CD14-positive monocyte (primary cell): ENCODE data around the gene TACC3. TPM values are rescaled to one million over a fixed set of nuclear protein-coding genes. Genes with fewer than 3 reads are reported as not detected.

Experiments
- DNase-seq, 3 donors: peaks; one replicate each; pipeline ENCODE4 v3.0.0-alpha.2; 2011 to 2022
- H2AFZ ChIP-seq: 2 replicates; pipeline ENCODE4 v1.6.0; 2012; ENCODE audit warnings: mild to moderate bottlenecking, low read depth, low read length, inconsistent platforms; ENCODE audit not compliant: insufficient read depth, poor library complexity, severe bottlenecking
- H3K27ac ChIP-seq, 2 donors: 1 replicate in 1 of 2; 2 replicates in 1 of 2; pipeline ENCODE4 v1.5.1; 2012 to 2013; ENCODE audit warnings: low read length in 2 of 2, control low read depth in 1 of 2, inconsistent platforms in 1 of 2, low read depth in 1 of 2, mild to moderate bottlenecking in 1 of 2
- H3K27me3 ChIP-seq, 2 donors: one replicate each; pipeline versions ENCODE4 v1.6.0 to v1.6.1; 2011 to 2013; ENCODE audit warnings: low read length in 2 of 2; ENCODE audit not compliant: control insufficient read depth in 2 of 2, insufficient read depth in 2 of 2
- H3K36me3 ChIP-seq, 2 donors: replicated peaks in 1 of 2; 1 replicate in 1 of 2; 2 replicates in 1 of 2; pipeline versions ENCODE4 v1.5.1 to v1.6.1; 2012 to 2013; ENCODE audit warnings: low read length in 2 of 2, control low read depth in 1 of 2, inconsistent platforms in 1 of 2, mild to moderate bottlenecking in 1 of 2; ENCODE audit not compliant: insufficient read depth in 2 of 2, control insufficient read depth in 1 of 2
- H3K4me1 ChIP-seq, 2 donors: 1 replicate in 1 of 2; 2 replicates in 1 of 2; pipeline versions ENCODE4 v1.5.1 to v1.6.1; 2012 to 2013; ENCODE audit warnings: low read length in 2 of 2, control low read depth in 1 of 2, inconsistent platforms in 1 of 2, mild to moderate bottlenecking in 1 of 2, moderate library complexity in 1 of 2; ENCODE audit not compliant: insufficient read depth in 2 of 2, control insufficient read depth in 1 of 2
- H3K4me2 ChIP-seq: replicated peaks from 2 replicates; pipeline ENCODE3; 2012; ENCODE audit warnings: low read length, moderate library complexity, mild to moderate bottlenecking; ENCODE audit not compliant: poor library complexity, severe bottlenecking; ENCODE audit errors: extremely low read depth
- H3K4me3 ChIP-seq, 3 experiments: fragments of 200-600 bp in 1 of 3; sonication (generic) in 1 of 3; replicated peaks in 1 of 3; 1 replicate in 2 of 3; 2 replicates in 1 of 3; pipeline ENCODE4 v1.5.1; 2011 to 2013; ENCODE audit warnings: low read length in 3 of 3, mild to moderate bottlenecking in 3 of 3, control low read depth in 2 of 3, low read depth in 2 of 3, inconsistent platforms in 1 of 3, moderate library complexity in 1 of 3
- H3K79me2 ChIP-seq: 2 replicates; pipeline ENCODE4 v1.6.0; 2012; ENCODE audit warnings: mild to moderate bottlenecking, control low read depth, inconsistent platforms, low read length, moderate library complexity; ENCODE audit not compliant: insufficient read depth
- H3K9ac ChIP-seq: 2 replicates; pipeline ENCODE4 v1.6.0; 2017; ENCODE audit warnings: low read length, mild to moderate bottlenecking; ENCODE audit not compliant: insufficient read depth, poor library complexity, severe bottlenecking
- H3K9me3 ChIP-seq, 2 donors: replicated peaks in 1 of 2; 1 replicate in 1 of 2; 2 replicates in 1 of 2; pipeline versions ENCODE4 v1.5.1 to v1.6.1; 2012 to 2013; ENCODE audit warnings: low read length in 2 of 2, control low read depth in 1 of 2; ENCODE audit not compliant: control insufficient read depth in 1 of 2, insufficient read depth in 1 of 2
- H4K20me1 ChIP-seq: 2 replicates; pipeline ENCODE4 v1.6.0; 2012; ENCODE audit warnings: mild to moderate bottlenecking, low read length, control low read depth, moderate library complexity; ENCODE audit not compliant: insufficient read depth
- H3K27ac Mint-ChIP-seq, 7 donors: one replicate each; pipeline ENCODE4 v1.8.0; 2020; ENCODE audit warnings: mild to moderate bottlenecking in 7 of 7, mixed read lengths in 7 of 7, moderate library complexity in 6 of 7, inconsistent platforms in 2 of 7
- H3K27me3 Mint-ChIP-seq, 3 donors: one replicate each; pipeline ENCODE4 v1.8.0; 2021 to 2022; ENCODE audit warnings: low read depth in 3 of 3, mild to moderate bottlenecking in 3 of 3, mixed read lengths in 3 of 3, moderate library complexity in 3 of 3, inconsistent platforms in 1 of 3
- H3K36me3 Mint-ChIP-seq, 2 donors: one replicate each; pipeline ENCODE4 v1.8.0; 2020; ENCODE audit warnings: mixed read lengths in 2 of 2, inconsistent platforms in 1 of 2, mild to moderate bottlenecking in 1 of 2
- H3K4me1 Mint-ChIP-seq: one replicate; pipeline ENCODE4 v1.8.0; 2020; ENCODE audit warnings: mild to moderate bottlenecking, mixed read lengths
- H3K4me3 Mint-ChIP-seq, 2 donors: one replicate each; pipeline ENCODE4 v1.8.0; 2020; ENCODE audit warnings: mild to moderate bottlenecking in 2 of 2, mixed read lengths in 2 of 2, moderate library complexity in 1 of 2
- H3K9me3 Mint-ChIP-seq, 7 donors: one replicate each; pipeline ENCODE4 v1.8.0; 2020 to 2022; ENCODE audit warnings: mixed read lengths in 7 of 7, mild to moderate bottlenecking in 6 of 7, moderate library complexity in 6 of 7, inconsistent platforms in 2 of 7
- CTCF ChIP-seq: fragments of 200-600 bp; IDR thresholded peaks from one replicate; pipeline ENCODE4 v1.8.0; 2022; ENCODE audit warnings: antibody characterized with exemption, mild to moderate bottlenecking
- WGBS: methylation state at CpG from one replicate; pipeline ENCODE4 v1.1.5; 2013; ENCODE audit warnings: missing lambda C conversion rate; ENCODE audit not compliant: insufficient coverage; 5-methylcytosine and 5-hydroxymethylcytosine counted together
- intact Hi-C, 2 donors: fragments of 100-400 bp; cut with micrococcal nuclease; formaldehyde crosslinking; loops; one replicate each; pipeline versions ENCODE4 v1.15.0 to v1.15.1; 2023
- polyA plus RNA-seq, 3 donors: library from polyadenylated mRNA; depleted of rRNA in 1 of 3; unstranded in 2 of 3; stranded (reverse) in 1 of 3; fragments of 300-500 nt in 2 of 3; fragments of >200 nt in 1 of 3; fragmentation: Illumina TruSeq in 2 of 3; gene quantifications; 1 replicate in 2 of 3; 2 replicates in 1 of 3; pipeline ENCODE4 v1.2.3, GENCODE V29; 2012 to 2021

TACC3 gene
- polyA plus RNA-seq, 3 donors = 43.7 to 84.2 (median 56.6) TPM

GRCh38 chr4:1783970-1784369 lies 62.6 kb downstream of the TACC3 start:
- Histone ChIP-seq H3K4me3 (no peak overlapping the region), H3K4me1 (no peaks in the 10 kb centered on the region), H3K27ac (no peak overlapping the region), H3K4me2 (no peak overlapping the region), H3K79me2 (no peaks in the 10 kb centered on the region), H4K20me1 (no peaks in the 10 kb centered on the region), H3K9me3 (no peaks in the 10 kb centered on the region), H3K36me3 (no peaks in the 10 kb centered on the region), H3K9ac (no peak overlapping the region), H2AFZ (no peak overlapping the region), H3K27me3 (no peaks in the 10 kb centered on the region)
- intact Hi-C loops = no loop called here
- WGBS = 92% methylated on average over 12 of the region's 12 CpGs
- no peak overlapping the region for H3K4me3 Mint-ChIP-seq
- no peak overlapping the region for H3K27ac Mint-ChIP-seq
- H3K27me3 Mint-ChIP-seq = peaks cover 0 to 5% (median 4%) of the 10 kb centered on the region in 3 donors
- no peaks in the 10 kb centered on the region for H3K36me3 Mint-ChIP-seq
- no peak for TF ChIP-seq CTCF
- DNase-seq = no peak
- peaks cover 0 to 3% (median 0%) of the 10 kb centered on the region in 7 donors for H3K9me3 Mint-ChIP-seq
- H3K4me1 Mint-ChIP-seq = no peaks in the 10 kb centered on the region

- Histone ChIP-seq H3K4me2 (no peak overlapping the region), H3K27ac (no peak overlapping the region), H3K36me3 (no peaks in the 10 kb centered on the region), H3K9ac (no peak overlapping the region), H3K4me1 (no peaks in the 10 kb centered on the region), H3K79me2 (no peaks in the 10 kb centered on the region), H2AFZ (no peak overlapping the region), H3K27me3 (no peaks in the 10 kb centered on the region), H4K20me1 (no peaks in the 10 kb centered on the region), H3K9me3 (no peaks in the 10 kb centered on the region), H3K4me3 (no peak overlapping the region)
- Mint-ChIP-seq H3K9me3 (peaks cover 0 to 3% (median 0%) of the 10 kb centered on the region in 7 donors), H3K27me3 (peaks cover 0 to 5% (median 4%) of the 10 kb centered on the region in 3 donors), H3K4me1 (no peaks in the 10 kb centered on the region), H3K36me3 (no peaks in the 10 kb centered on the region), H3K4me3 (no peak overlapping the region), H3K27ac (no peak overlapping the region)
- no peak for DNase-seq
- no peak for TF ChIP-seq CTCF
- WGBS = 92% methylated on average over 10 of the region's 10 CpGs
- intact Hi-C loops = no loop called here
Measured at GRCh38 chr4:1784395-1784788, 63.1 kb downstream of the TACC3 start.
